UCSD-AML1 (cell line): Measurements from ENCODE around the gene ECHS1.
"Not testable (repeated sequence)": the region's sequence is repeated elsewhere in the genome, so short reads cannot be mapped to it uniquely, and the experiment has no call there.

Experiments
- DNase-seq: peaks from one replicate; lab custom pipeline; 2025; ENCODE audit not compliant: unreplicated experiment; lab: John Stamatoyannopoulos, UW

Gene ECHS1

GRCh38 chr10:133373174-133374090 is at the start of gene ECHS1:
Gene ECHS1 (minus strand): TSS chr10:133373354. CDS start chr10:133373333, 21 bp downstream.
- peak; percentile 94 for DNase-seq

- DNase-seq, result no peak
Observed at GRCh38 chr10:133422223-133422806, 49.2 kb upstream of the ECHS1 start.

GRCh38 chr10:133421336-133422222 is 48.4 kb upstream of the ECHS1 start:
- no peak for DNase-seq

GRCh38 chr10:133420579-133420978 is 47.4 kb upstream of the ECHS1 start:
- DNase-seq, result no peak

GRCh38 chr10:133420028-133420427 is 46.9 kb upstream of the ECHS1 start:
- DNase-seq, result no peak

- no peak for DNase-seq
Observed at GRCh38 chr10:133419211-133419950, 46.2 kb upstream of the ECHS1 start.

GRCh38 chr10:133418289-133418993 is 45.3 kb upstream of the ECHS1 start:
- no peak for DNase-seq

GRCh38 chr10:133415752-133416151 is 42.6 kb upstream of the ECHS1 start:
- DNase-seq, result no peak

- not testable (repeated sequence) for DNase-seq
Observed at GRCh38 chr10:133414401-133414800, 41.2 kb upstream of the ECHS1 start.

GRCh38 chr10:133412381-133412711 is 39.2 kb upstream of the ECHS1 start:
- DNase-seq, result no peak

- DNase-seq, result no peak
Observed at GRCh38 chr10:133411523-133412380, 38.6 kb upstream of the ECHS1 start.

- DNase-seq, result no peak
Observed at GRCh38 chr10:133405844-133406527, 32.8 kb upstream of the ECHS1 start.

- DNase-seq, result no peak
Observed at GRCh38 chr10:133405272-133405671, 32.1 kb upstream of the ECHS1 start.

- DNase-seq, result no peak
Observed at GRCh38 chr10:133403784-133404183, 30.6 kb upstream of the ECHS1 start.

- DNase-seq, result no peak
Observed at GRCh38 chr10:133403359-133403758, 30.2 kb upstream of the ECHS1 start.

- DNase-seq, result no peak
Observed at GRCh38 chr10:133401981-133402725, 29.0 kb upstream of the ECHS1 start.

GRCh38 chr10:133401500-133401899 is 28.3 kb upstream of the ECHS1 start:
- no peak for DNase-seq
